NCI-H524 (cell line): ENCODE results near the gene PACSIN1.

Experiments
- DNase-seq, 2 experiments: peaks; one replicate each; lab custom pipeline; 2025; lab: John Stamatoyannopoulos, UW

The PACSIN1 gene

GRCh38 chr6:34544776-34545471, 79.0 kb downstream of the PACSIN1 start:
- DNase-seq, result peak; percentile 95

- DNase-seq, result peak; percentile 51 to 81
Observed at GRCh38 chr6:34546551-34547321, 80.9 kb downstream of the PACSIN1 start.

GRCh38 chr6:34547701-34548644, 82.1 kb downstream of the PACSIN1 start:
- DNase-seq, result no peak

GRCh38 chr6:34549026-34549803, 83.3 kb downstream of the PACSIN1 start:
- DNase-seq, result peak; percentile 75 to 91

GRCh38 chr6:34549804-34550202, 83.9 kb downstream of the PACSIN1 start:
- no peak for DNase-seq

- no peak for DNase-seq
Observed at GRCh38 chr6:34551720-34552119, 85.8 kb downstream of the PACSIN1 start.

- no peak for DNase-seq
Observed at GRCh38 chr6:34552620-34553019, 86.7 kb downstream of the PACSIN1 start.

- DNase-seq, result no peak
Observed at GRCh38 chr6:34553146-34553545, 87.3 kb downstream of the PACSIN1 start.

GRCh38 chr6:34553750-34554149, 87.9 kb downstream of the PACSIN1 start:
- DNase-seq, result no peak

GRCh38 chr6:34554291-34555006, 88.6 kb downstream of the PACSIN1 start:
- no peak for DNase-seq

GRCh38 chr6:34555007-34555322, 89.1 kb downstream of the PACSIN1 start:
- DNase-seq, result no peak

- no peak for DNase-seq
Observed at GRCh38 chr6:34555328-34555727, 89.5 kb downstream of the PACSIN1 start.

GRCh38 chr6:34556031-34556471, 90.2 kb downstream of the PACSIN1 start, which contains the start of gene SPDEF:
SPDEF (minus strand) TSS chr6:34556329; CDS start chr6:34544455, 11,874 bp downstream.
- no peak for DNase-seq

- no peak for DNase-seq
Observed at GRCh38 chr6:34556493-34556892, 90.6 kb downstream of the PACSIN1 start.

GRCh38 chr6:34557228-34557627, 91.4 kb downstream of the PACSIN1 start:
- no peak for DNase-seq

- DNase-seq, result no peak
Observed at GRCh38 chr6:34558172-34558714, 92.4 kb downstream of the PACSIN1 start.

GRCh38 chr6:34559651-34560365, 93.9 kb downstream of the PACSIN1 start:
- DNase-seq, result no peak

GRCh38 chr6:34560366-34561226, 94.7 kb downstream of the PACSIN1 start:
- DNase-seq, result peak; percentile 26 to 64

GRCh38 chr6:34561227-34561530, 95.3 kb downstream of the PACSIN1 start:
- no peak for DNase-seq
